ENCODE measurements around the gene SOWAHC.
"Not testable (repeated sequence)": the region's sequence is repeated elsewhere in the genome, so short reads cannot be mapped to it uniquely, and the experiment has no call there.

The SOWAHC gene

GRCh38 chr2:109615637-109616144 is 1.5 kb downstream of the SOWAHC start:
- no peak for DNase-seq

- DNase-seq, result no peak
These were observed 2.0 kb downstream of the SOWAHC start for GRCh38 chr2:109616184-109616583.

GRCh38 chr2:109619032-109619615 is 5.0 kb downstream of the SOWAHC start:
- DNase-seq, result no peak

GRCh38 chr2:109623297-109623696 is 9.1 kb downstream of the SOWAHC start:
- DNase-seq, result no peak

- no peak for DNase-seq
These were observed 9.8 kb downstream of the SOWAHC start for GRCh38 chr2:109623923-109624322.

GRCh38 chr2:109624339-109624738 is 10.2 kb downstream of the SOWAHC start:
- no peak for DNase-seq

- DNase-seq, result not testable (repeated sequence)
These were observed 14.2 kb downstream of the SOWAHC start for GRCh38 chr2:109628321-109628720.

GRCh38 chr2:109629867-109630266 is 15.7 kb downstream of the SOWAHC start:
- no peak for DNase-seq

- DNase-seq, result no peak
These were observed 16.6 kb downstream of the SOWAHC start for GRCh38 chr2:109630441-109631430.

- DNase-seq, result no peak
These were observed 17.6 kb downstream of the SOWAHC start for GRCh38 chr2:109631741-109632140.

- DNase-seq, result no peak
These were observed 18.1 kb downstream of the SOWAHC start for GRCh38 chr2:109632158-109632789.

GRCh38 chr2:109633284-109633961 is 19.3 kb downstream of the SOWAHC start:
- DNase-seq, result no peak

GRCh38 chr2:109635426-109636304 is 21.5 kb downstream of the SOWAHC start:
- DNase-seq, result no peak

GRCh38 chr2:109636317-109636716 is 22.2 kb downstream of the SOWAHC start:
- DNase-seq, result no peak

GRCh38 chr2:109637749-109638570 is 23.8 kb downstream of the SOWAHC start:
- DNase-seq, result no peak

- no peak for DNase-seq
These were observed 24.6 kb downstream of the SOWAHC start for GRCh38 chr2:109638795-109639194.

- DNase-seq, result not testable (repeated sequence)
These were observed 25.8 kb downstream of the SOWAHC start for GRCh38 chr2:109640000-109640399.

GRCh38 chr2:109644571-109645275 is 30.6 kb downstream of the SOWAHC start:
- DNase-seq, result no peak

- DNase-seq, result no peak
These were observed 31.4 kb downstream of the SOWAHC start for GRCh38 chr2:109645412-109646184.

All from stimulated activated CD8-positive, alpha-beta memory T cell treated with anti-CD3 and anti-CD28 coated beads, Interleukin-4, amount 100 ng/mL, for 48 hours (primary cell).